GM13977 (cell line): ENCODE data around the gene CRADD.

ENCODE experiments used
- DNase-seq: peaks from one replicate; pipeline ENCODE4 v3.0.0; 2012; ENCODE audit warnings: low spot score
- in situ Hi-C: fragments of 300-500 bp; cut with MboI; formaldehyde crosslinking; loops from one replicate; pipeline ENCODE4 v1.12.0; 2022; ENCODE audit warnings: low sequenced_read_pairs, low pct_unique_long_range_greater_than_20kb, mixed read lengths, inconsistent platforms; ENCODE audit not compliant: unreplicated experiment
- TF ChIP-seq, protein P1 (sequence below): IDR thresholded peaks from 2 replicates; pipeline ENCODE4 v1.5.1; 2012; ENCODE audit warnings: mild to moderate bottlenecking, control low read depth; ENCODE audit not compliant: insufficient read depth; ENCODE audit errors: extremely low read depth, missing control alignments

Gene CRADD

DNA sequence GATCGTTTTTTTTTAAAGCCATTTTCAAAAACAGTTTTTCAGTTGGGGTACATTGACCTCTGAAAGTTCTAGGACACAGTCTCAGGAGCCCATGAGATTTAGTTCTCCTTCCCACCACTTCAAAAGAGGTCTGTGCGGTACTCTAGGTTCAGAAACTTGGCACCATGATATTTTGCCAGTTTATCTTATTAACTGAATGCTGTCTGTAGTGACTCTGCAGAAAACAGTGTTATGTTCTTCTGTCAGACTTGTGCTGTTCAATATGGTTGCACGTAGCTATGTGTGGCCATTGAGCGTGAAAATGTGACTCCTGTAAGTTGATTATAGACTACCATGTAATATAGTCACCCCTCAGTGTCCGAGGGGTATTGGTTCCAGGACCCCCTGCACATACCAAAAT, 35.9 kb downstream of the CRADD start:
- in situ Hi-C loops, result no loop called here
- TF ChIP-seq, protein P1, sequence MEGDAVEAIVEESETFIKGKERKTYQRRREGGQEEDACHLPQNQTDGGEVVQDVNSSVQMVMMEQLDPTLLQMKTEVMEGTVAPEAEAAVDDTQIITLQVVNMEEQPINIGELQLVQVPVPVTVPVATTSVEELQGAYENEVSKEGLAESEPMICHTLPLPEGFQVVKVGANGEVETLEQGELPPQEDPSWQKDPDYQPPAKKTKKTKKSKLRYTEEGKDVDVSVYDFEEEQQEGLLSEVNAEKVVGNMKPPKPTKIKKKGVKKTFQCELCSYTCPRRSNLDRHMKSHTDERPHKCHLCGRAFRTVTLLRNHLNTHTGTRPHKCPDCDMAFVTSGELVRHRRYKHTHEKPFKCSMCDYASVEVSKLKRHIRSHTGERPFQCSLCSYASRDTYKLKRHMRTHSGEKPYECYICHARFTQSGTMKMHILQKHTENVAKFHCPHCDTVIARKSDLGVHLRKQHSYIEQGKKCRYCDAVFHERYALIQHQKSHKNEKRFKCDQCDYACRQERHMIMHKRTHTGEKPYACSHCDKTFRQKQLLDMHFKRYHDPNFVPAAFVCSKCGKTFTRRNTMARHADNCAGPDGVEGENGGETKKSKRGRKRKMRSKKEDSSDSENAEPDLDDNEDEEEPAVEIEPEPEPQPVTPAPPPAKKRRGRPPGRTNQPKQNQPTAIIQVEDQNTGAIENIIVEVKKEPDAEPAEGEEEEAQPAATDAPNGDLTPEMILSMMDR, result no peak
- DNase-seq, result no peak

DNA sequence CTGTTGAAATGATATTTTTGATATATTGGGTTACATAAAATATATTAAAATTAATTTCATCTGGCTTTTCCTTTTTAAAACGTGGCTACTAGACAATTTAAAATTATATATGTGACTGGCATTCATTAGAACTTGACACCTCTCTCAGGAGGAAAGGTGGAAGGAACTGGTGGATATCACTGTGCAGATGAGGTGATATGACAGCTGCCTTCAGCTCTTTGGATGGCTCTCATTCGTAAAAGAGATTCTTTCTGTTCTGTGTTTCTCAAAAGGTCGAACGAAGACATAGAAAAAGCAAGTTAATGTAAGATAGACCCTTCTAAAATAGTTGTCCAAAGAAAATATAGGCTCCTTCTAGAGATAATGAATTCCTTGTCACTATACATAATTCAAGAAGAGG, 36.6 kb downstream of the CRADD start:
- TF ChIP-seq, protein P1, result no peak
- in situ Hi-C loops, result no loop called here
- no peak for DNase-seq

DNA sequence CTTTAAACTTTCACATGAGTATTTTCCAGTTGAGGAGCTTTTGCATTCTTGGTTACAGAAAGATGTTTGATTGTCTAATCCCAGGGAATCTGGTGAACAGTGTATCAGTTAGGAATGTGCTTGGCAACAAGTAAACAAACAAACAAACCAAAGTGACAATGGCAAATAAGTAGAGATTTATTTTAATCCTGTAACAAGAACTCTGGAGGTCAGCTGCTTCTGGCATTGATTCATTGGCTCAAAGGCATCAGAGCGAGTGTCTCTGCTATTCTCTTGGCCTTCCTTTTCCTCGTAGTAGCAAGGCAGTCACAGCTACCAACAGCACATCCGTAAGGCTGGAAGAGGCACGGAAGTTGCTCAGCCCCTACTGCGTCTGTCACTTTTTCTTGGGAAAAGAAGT, 37.2 kb downstream of the CRADD start:
- TF ChIP-seq, protein P1, result no peak
- in situ Hi-C loops, result no loop called here
- no peak for DNase-seq

DNA sequence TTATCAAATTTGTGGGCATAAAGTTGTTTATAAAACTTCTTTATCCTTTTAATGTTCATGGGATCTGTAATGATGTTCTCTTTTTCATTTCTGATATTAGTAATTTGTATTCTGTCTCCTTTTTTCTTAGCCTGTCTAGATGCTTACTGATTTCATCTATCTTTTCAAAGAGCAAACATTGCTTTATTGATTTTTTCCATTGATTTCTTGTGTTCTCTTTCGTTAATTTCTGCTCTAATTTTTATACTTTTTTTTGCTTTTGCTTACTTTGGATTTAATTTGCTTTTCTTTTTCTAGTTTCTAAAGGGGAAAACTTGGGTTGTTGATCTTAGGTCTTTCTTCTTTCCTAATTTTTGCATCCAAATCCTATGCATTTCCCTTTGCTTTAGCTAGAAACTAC, 42.5 kb downstream of the CRADD start:
- in situ Hi-C loops, result no loop called here
- TF ChIP-seq, protein P1, result no peak
- no peak for DNase-seq

DNA sequence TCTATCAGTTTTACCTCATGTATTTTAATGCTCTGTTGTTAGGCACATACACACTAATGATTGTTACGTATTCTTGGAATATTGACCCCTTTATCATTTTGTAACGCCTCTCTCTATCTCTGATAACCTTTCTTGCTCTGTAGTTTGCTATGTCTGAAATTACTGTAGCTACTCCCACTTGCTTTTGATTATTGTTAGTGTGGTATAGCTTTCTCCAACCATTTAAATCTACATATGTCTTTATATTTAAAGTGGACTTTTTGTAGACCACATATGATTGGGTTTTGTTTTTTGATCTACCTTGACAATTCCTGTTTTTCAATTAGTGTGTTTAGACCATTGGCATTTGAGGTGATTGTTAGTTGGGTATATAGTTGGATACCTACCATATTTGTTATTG, 43.4 kb downstream of the CRADD start:
- in situ Hi-C loops, result no loop called here
- DNase-seq, result no peak
- TF ChIP-seq, protein P1, result no peak

DNA sequence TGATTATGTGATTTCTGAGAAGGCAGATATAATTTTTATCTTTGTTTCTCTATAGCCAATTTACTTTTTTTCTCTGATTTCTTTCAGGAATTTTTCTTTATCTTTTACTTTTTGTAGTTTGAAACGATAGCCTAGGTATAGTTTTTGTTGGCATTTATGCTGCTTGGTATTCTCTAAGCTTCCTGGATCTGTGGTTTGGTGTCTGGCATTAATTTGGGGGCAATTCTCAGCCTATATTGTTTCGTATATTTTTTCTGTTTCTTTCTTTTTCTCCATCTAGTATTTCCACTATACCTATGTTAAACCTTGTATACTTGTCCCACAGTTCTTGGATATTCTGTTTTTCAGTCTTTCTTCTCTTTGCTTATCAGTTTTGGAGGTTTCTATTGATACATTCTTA, 45.0 kb downstream of the CRADD start:
- TF ChIP-seq, protein P1, result no peak
- no peak for DNase-seq
- in situ Hi-C loops, result no loop called here
